ENCODE results near the gene PPP1R3F.

DNA sequence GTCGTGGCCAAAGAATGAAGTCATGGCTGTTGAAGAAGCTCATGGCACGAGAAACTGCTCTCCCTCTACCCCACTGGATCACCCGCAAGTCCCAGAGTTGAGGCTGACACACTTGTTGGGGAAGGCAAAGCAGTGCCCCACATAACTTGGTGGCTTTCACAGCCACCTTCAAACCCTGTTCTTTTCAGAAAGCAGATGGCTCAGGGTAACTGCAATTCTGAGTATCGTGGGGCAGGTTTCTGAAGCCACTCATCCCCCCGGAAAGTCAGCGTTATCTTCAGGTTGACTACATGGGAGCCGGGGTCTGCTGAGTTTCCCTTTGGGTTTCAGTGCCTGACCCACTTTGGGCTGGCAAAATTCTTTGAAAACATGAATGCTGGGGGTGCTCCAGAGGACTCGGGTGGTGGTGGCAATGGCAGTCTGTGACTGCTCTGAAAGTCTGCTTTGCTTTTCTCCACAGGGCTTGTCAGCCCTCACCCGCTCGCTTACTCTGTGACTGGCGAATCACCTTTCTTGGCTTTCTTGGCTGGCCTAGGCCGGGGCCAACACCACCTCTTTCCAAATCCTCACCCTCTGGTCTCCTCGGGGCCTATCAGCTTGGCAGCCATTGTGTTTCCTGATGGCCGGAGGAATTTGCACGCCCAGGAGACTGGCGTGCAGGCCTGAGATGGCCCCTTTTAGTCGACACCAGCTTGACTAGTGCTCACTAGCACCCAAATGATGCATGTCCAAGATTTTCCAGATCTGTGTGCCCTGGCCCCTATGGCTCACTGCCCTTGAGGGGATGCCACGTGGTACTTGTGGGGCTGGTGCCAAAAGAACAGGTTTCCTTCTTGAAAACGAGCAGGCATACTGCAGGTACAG is 7.3 kb downstream of the PPP1R3F start:
- TF ChIP-seq YY1 (IDR thresholded peaks at IDR 0.05; ENCODE audit: insufficient read depth, insufficient read length) (no peak), ZNF274 (IDR thresholded peaks at IDR 0.05; ENCODE audit: low read depth, low read length) (no peak), SUZ12 (IDR thresholded peaks at IDR 0.05; ENCODE audit: extremely low read depth, insufficient read depth, insufficient read length) (no peak)

Data from NT2/D1 (cell line).